ENCODE data around the gene CRY1. TPM values are rescaled to one million over a fixed set of nuclear protein-coding genes. Genes with fewer than 3 reads are reported as not detected.
"Not testable (repeated sequence)": the region's sequence is repeated elsewhere in the genome, so short reads cannot be mapped to it uniquely, and the experiment has no call there.

The CRY1 gene
- total RNA-seq, 1 donor from 2014 or later = 35.6 TPM

DNA sequence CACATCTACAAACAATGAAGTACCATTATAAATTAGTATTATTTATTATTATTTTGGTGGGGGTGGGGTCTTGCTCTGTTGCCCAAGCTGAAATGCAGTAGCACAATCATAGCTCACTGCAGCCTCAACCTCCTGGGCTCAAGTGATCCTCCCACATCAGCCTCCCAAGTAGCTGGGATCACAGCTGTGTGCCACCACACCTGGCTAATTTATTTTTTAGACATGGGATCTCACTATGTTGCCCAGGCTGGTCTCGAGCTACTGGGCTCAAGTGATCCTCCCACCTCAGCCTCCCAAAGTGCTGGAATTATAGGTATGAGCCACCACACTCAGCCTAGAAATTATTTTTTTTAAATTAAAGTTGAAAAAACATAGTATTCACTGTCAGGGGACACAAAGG lies 15.0 kb upstream of the CRY1 start:
- DNase-seq = not testable (repeated sequence)

DNA sequence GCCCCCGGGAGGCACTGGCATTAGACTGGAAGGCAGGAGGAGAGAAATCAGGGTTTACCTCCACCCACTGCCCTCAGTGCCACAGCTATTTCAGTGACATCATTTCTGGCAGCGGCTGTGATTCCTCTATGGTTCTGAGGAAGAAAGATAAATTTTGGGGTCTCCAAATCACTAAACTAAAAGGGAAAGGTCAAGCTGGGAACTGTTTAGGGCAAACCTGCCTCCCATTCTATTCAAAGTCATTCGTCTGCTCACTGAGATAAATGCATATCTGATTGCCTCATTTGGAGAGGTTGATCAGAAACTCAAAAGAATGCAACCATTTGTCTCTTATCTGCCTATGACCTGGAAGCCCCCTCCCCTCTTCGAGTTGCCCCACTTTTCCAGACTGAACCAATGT lies 14.0 kb upstream of the CRY1 start:
- DNase-seq = no peak

DNA sequence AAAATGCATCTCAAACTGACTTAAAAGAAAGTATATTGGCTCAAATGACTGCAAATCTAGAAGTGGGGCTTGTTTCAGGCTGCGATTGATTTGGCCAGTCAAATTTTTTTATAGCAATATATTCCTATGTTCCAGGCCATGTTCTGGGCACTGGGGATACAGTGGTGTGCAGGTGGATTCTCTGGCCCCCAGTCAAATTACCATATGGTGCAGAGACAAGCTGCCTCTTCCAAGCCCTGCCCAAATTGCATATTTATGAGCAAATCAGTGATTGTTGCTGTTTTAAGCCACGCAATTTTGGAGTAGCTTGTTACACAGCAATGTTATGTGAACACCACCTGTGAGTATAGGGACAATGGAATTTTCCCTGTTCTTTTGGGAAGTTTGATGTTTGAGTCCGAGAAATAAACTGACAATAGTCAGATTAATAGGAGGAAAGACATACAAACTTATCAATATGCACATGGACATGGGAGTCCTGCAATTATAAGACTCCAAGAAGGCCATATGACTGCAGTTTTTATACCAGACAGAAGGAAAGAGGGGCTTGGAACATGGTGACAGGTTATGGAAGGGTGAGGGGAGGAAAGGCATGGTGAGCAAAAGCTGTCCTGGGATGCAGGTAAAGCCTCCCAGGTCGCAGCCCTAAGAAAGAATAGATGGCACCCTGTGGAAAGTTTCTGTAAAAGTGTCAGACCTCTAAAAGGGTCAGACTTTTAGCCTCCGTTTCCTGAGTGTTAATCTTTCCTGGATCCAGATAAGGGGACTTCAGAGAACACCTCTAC lies 13.1 kb upstream of the CRY1 start:
- no peak for DNase-seq

DNA sequence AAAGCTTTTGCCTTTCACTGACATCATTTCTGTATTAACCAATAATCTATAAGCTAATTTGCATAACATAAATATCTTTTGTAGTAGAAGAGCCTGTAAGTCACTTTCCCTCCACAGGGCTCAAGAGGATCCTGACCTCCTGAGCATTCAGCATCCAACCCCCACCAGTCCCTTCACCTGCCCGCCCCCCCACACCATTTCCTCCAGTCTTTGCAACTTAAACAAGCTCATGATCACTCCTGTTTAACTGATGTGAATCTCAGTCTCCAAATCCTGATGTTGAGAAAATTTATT lies 12.0 kb upstream of the CRY1 start:
- DNase-seq = no peak

DNA sequence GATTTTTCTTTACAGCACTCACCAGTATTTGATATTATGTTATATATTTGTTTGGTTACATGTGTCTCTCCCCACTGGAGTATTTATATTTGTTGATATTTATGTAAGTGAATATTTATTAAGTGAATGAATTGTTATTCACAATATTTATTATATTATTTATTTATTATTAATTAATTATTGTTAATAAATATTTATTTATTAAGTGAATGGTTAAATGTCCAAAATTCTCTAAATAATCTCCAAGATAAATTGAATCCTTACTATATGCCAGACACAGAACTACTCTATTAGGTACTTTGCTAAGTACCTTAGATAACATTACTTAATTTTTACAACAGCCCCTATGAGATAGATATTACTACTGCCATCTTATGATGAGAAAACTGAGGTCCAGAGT lies 10.2 kb upstream of the CRY1 start:
- DNase-seq = no peak

DNA sequence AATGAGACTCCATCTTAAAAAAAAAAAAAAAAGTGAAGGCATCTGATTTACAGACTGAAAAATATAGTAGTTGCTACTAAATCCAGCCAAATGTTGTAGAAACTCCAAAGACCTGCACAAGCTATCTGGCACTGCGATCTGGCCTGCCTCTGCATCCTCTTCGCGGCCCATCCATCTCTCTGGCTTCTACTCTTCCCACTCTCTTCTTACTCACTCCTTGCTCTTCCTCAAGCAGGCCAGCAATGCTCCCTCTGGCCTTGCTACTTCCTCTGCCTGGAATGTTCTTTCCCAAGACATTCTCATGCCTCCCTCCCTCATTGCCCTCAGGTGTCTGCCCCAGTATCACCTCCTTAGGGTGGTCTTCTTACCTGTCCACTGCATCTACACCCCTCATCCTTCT lies 9.7 kb upstream of the CRY1 start:
- DNase-seq = no peak

DNA sequence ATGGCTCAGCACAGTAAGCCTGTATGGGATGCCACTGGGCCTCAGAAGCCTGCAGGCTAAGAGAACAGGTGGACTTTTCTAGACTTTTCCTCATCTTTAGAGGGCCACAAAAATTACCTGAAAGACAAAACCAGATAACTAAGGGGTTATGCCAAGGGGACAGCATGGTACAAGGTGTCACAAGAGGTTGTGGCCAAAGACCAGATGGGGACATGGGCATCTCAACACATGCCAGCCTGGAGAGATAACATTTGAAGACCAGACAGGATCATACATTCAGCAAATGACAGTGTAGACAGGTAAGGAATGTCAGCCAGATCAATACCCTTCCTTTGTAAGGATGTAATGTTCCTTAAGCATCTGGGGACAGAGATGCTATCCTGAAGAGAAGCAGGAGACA lies 8.9 kb upstream of the CRY1 start:
- DNase-seq = no peak

DNA sequence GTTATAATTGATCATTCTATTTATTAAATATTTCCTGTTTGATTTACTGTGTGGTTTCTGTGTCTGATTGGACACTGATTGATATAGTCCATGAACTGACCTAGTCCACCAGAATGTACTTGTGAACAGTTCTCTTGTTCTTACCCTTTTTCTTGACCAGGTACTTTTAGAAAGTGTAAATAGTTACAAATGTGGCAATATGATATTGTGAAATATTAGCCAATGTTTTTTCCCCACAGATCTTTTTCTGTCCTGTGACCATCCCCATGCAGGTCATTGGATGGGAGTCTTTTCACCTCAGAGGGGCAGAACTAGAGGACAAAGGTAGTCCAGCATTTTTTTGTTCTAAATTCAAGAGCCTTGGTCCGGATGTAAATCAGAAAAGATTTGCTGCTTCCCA lies 8.3 kb upstream of the CRY1 start:
- no peak for DNase-seq

DNA sequence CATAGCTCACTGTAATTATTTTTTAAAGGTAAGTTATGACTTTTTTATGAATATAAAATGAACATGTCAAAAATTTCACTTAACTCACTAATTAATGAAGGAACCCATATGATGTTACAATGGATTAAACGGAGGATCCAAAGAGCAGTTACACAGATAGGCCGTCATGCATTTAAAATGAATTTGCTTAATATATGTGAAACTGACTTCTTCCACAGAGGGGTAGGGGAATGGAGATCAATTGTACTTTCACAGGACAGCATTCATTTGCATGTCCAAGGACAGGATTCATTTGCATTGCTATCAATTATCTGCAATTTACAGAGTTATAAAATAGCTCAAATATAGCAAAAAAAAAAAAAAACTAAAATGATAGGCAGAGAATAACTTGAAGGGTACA lies 6.6 kb upstream of the CRY1 start:
- no peak for DNase-seq

DNA sequence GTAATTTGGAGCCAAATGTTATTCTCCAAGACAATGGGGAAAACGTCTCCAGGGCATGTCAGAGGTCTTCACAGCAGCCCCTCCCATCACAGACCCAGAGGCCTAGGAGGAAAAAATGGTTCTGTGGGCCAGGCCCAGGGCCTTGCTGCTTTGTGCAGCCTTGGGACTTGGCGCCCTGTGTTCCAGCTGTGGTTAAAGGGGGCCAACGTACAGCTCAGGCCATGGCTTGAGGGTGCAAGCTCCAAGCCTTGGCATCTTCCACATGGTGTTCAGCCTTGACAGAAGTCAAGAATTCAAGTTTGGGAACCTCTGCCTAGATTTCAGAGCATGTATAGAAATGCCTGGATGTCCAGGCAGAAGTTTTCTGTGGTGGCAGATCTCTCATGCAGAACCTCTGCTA lies 3.2 kb upstream of the CRY1 start:
- no peak for DNase-seq

DNA sequence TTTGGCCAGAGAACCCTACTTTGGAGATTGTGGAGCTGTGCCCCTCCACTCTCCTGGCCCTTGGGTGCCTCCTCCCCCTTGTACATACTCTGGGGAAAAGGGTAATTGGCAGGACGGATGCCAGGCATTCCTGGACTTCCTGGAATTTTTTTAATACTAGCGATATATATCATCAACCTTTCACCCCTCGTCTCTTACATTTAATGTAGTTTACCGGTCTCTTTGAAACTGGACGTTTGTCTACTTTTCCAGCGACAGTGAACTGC lies 767 bp upstream of the CRY1 start:
- DNase-seq = no peak

DNA sequence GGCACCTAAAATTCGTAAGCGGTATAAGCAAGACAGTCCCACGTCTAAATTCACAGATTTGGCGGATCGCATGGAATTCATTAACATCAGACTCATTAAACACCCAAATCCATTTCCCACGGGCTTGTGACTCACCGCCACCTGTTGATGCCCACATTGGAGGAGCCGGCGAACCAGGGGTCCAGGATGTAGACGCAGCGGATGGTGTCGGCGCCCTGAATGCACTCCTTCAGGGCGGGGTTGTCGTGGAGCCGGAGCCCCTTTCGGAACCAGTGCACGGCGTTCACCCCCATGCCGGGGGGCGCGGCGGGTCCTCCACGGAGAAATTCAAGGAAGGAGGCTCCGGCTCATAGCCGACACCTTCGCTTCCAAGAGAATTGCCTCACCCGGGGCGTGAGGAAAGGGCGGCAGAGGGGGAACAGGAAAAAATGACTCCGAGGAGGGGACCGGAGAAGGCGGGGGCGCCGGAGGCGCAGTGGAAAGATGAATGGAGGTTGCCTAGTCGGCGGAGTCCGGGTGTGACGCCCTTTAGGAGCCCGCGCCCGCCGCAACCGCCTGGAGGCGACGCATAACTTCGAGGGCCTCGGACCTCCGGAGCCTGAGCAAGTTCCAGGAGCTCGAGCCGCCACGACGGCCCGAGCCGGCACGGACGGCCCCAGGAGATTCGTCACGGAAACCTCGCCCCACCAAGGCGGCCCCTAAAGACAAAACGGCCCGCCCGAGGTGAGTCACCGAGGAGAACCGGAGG lies 506 bp downstream of the CRY1 start:
- DNase-seq = peak; percentile 75

DNA sequence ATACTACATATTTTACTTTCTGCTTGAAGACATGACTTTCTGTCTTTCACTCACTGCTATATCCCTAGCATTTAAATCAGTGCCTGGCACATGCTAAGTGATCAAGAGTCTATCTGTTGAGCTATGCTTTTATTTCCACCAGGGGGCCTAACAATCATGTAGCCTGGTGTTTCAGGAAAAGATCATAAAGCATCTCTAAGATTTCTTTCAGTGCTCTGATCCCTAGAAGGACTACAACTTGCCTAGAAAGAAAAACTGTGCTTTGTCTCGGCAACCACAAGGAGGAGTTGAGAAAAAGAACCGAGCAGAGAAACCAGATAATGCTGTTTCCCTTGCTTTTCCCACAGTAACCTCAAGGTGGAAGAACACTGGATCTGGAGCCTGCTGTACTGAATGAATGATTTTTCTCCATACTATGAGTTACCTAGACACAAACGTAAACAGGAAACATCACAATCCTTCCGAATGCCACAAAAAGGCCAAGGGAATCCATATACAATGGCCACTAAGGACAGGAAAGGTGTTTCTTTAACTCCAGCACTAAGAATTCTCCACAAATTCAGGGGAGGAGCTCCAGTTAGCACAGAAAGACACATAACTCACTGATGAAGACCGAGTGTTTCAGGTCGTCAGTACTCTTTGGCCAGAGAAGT lies 1.2 kb downstream of the CRY1 start:
- DNase-seq = peak; percentile 97

DNA sequence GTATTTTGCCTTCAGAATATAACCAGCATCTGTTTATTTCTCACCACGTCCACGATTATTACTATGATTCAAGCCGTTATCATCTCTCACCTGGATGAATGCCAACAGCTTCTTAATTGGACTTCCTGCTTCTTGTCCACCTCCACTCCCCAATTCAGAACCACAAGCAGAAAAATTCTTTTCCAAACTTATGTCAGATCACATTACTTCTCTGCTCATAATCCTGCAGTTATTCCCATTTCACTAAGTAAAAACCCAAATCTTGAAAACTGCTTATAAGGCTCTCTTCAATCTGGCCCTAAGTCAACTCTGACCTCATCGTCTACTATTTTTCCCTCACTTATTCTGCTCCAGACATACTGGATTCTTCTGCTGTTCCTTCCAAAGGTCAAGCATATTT lies 2.0 kb downstream of the CRY1 start:
- peak; percentile 79 for DNase-seq

DNA sequence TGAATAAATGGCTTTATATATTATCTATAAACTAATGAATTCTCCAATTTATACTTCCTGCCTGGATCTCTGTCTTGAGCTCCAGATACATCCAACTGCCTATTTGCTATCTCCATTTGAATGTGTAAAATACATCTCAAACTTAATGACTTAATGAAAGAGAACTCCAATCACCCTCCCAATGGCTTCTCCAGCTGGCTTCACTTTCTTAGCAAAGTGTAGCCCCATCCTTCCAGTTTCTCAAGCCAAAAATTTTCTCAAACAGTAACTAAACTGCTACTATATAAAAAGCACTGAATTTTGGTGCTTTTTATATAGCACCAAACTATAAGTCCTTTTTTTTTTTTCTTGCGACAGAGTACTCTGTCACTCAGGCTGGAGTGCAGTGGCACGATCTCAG lies 2.6 kb downstream of the CRY1 start:
- no peak for DNase-seq

DNA sequence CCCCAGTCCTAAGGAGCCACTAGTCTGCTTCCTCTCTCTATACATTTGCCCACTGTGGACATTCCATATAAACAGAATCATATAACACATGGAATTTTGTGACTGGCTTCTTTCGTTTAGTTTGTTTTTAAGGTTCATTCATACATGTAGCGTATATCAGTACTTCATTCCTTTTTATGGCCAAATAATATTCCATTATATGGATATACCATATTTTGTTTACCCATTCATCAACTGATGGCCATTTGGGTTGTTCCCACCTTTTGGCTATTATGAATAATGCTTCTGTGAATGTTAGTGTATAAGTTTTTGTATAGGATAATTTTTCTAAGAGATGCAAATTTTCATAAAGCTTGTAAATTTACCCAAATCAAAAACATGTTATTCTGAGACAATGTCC lies 4.4 kb downstream of the CRY1 start:
- DNase-seq = no peak

DNA sequence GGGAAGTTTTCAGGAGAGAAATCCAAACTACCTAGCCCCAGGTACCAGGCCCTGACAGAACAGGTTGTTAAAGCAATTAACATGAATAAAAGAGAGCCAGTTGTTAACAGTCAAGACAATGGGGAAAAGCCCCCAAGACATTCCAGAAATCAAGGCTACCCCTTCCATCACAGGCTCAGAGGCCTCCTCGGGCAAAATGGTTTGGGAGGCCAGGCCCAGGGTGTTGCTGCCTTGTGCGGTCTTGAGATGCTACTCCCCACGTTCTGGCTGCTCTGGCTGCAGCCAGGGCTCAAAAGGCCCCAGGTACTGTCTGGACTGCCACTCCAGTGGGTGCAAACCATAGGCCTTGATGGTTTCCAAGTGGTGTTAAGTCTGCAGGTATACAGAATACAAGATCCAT lies 7.0 kb downstream of the CRY1 start:
- DNase-seq = no peak

DNA sequence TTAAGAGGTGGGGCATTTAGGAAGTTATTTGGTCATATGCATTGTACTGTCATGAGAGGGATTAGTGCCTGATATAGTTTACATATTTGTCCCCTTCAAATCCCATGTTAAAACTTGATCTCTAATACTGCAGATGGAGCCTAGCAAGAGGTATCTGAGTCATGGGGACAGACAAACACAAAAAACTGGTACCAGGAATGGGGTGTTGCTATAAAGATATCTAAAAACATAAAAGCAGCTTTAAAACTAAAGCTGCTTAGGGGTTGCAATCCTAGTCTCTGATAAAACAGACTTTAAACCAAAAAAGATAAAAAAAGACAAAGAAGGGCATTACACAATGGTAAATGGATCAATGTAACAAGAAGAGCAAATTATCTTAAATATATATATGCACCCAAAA lies 11.6 kb downstream of the CRY1 start:
- DNase-seq = no peak

DNA sequence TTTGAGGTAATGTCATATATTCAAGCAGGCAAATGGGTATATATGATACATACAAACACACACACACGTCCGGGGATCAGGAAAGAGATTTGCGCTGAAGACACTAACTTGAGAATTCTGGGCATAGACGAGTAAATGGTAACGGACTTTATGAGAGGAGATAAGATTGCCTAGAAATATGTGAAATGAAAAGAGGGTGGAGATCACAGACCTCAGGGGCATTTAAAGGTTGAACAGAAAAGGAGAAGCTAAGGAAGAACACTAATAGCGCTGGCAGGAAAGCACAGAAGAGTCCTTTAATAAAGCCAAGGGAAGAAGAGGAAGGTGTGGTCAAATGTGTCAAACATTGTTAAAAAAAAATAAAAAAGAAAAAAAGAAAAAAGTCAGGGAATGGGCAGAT lies 13.1 kb downstream of the CRY1 start:
- DNase-seq = no peak

DNA sequence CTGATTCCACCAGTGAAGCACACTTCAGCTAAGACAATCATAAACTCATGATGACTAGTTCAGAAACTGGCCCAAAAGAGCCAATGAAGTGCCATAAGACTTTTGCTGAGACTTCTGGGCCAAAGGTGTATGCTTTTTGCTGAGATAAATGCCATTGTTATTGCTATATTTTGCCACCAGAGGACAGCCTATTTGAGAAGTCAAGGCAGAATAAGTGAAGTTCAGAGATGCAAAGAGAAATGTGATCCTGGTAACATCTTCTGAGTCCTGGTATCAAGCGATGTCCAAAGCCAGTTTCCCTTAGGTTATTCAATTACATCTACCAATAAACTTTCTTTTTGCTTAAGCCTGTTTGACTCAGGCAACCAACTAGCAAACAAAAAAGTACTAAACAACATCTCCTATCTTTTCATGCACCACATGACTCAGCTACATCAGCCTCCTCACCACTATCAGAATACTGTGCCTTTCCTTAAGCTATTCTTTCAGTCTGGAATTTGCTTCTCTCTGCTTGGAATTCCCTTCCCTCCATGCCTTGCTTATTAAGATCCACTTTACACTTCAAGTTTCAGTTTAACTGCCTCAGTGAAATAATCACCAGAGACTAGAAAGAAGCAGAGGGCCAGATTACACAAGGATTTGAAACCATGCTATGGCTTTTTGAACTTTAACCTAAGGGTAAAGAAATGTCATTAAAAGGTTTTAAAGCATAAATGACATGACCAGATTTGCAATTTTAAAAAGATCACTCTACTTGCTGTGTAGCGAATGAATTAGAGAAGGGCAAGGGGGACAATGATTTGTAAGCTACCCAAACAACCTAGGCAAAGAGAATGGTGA lies 14.0 kb downstream of the CRY1 start:
- no peak for DNase-seq

DNA sequence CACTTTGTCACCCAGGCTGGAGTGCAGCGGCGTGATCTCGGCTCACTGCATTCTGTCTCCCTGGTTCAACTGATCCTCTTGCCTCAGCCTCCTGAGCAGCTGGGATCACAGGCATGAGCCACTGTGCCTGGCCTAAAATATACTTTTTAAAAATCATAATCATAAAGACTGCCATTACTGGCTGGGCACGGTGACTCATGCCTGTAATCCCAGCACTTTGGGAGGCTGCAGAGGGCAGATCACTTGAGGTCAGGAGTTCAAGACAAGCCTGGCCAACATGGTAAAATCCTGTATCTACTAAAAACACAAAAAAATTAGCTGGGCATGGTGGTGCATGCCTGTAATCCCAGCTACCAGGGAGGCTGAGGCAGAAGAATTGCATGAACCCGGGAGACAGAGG lies 20.1 kb downstream of the CRY1 start:
- not testable (repeated sequence) for DNase-seq

DNA sequence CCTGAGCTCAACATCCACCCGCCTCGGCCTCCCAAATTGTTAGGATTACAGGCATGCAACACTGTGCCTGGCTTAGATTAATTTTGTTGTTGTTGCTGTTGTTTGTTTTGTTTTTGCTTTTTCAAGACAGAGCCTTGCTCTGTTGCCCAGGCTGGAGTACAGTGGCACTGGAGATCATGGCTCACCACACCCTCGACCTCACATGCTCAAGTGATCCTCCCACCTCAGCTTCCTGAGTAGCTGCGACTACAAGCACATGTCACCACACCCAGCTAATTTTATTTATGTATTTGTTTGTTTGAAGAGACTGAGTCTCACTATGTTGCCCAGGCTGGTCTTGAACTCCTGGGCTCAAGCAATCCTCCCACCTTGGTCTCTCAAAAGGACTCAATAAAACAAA lies 26.7 kb downstream of the CRY1 start:
- DNase-seq = no peak

DNA sequence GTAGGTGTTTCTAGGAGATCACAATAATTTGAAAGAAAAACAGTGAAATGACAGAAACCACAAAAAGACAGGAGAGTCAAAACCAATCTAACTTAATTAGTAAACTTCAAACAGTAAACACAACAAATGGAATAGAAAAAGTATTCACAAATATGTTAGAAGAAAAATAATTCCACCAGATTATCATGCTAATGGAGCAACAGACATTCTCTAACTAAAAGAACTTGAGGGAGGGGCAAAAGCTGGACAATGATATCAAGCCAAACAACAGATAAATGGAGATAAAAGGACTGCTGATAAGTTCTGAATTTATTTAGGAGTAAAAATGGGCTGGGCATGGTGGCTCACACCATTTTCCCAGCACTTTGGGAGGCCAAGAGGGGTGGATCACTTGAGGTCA lies 28.7 kb downstream of the CRY1 start:
- no peak for DNase-seq
